Neural crest cell (in vitro differentiated cells): ENCODE results near the gene HTR3A. TPM values are rescaled to one million over a fixed set of nuclear protein-coding genes. Genes with fewer than 3 reads are reported as not detected.

Experiments used
- DNase-seq: peaks from one replicate; pipeline ENCODE4 v3.0.0; 2021; ENCODE audit warnings: low read depth, mixed read lengths, low spot score
- H3K27ac Mint-ChIP-seq: one replicate; pipeline ENCODE4 v1.8.0; 2021; ENCODE audit warnings: mild to moderate bottlenecking, mixed read lengths; ENCODE audit not compliant: unreplicated experiment
- H3K27me3 Mint-ChIP-seq: 2 replicates; pipeline ENCODE4 v1.8.0; 2021; ENCODE audit warnings: low read depth, mild to moderate bottlenecking, mixed read lengths
- H3K36me3 Mint-ChIP-seq: 2 replicates; pipeline ENCODE4 v1.8.0; 2021; ENCODE audit warnings: low read depth, mild to moderate bottlenecking, mixed read lengths
- H3K4me1 Mint-ChIP-seq: 2 replicates; pipeline ENCODE4 v1.8.0; 2021; ENCODE audit warnings: mixed read lengths
- H3K4me3 Mint-ChIP-seq: one replicate; pipeline ENCODE4 v1.8.0; 2021; ENCODE audit warnings: mild to moderate bottlenecking, mixed read lengths
- H3K9me3 Mint-ChIP-seq: 2 replicates; pipeline ENCODE4 v1.8.0; 2021; ENCODE audit warnings: mixed read lengths
- total RNA-seq: library from RNA; stranded (reverse); gene quantifications from 2 replicates; pipeline ENCODE4 v1.2.1, GENCODE V29; 2021
- TF ChIP-seq, protein P1 (sequence below): fragments of 200-600 bp; sonication (generic); conservative IDR thresholded peaks from 2 replicates; pipeline ENCODE4 v1.5.0; 2021; ENCODE audit warnings: antibody characterized with exemption, mild to moderate bottlenecking

Gene HTR3A
- total RNA-seq, 1 donor from 2014 or later = 3.8 TPM

DNA sequence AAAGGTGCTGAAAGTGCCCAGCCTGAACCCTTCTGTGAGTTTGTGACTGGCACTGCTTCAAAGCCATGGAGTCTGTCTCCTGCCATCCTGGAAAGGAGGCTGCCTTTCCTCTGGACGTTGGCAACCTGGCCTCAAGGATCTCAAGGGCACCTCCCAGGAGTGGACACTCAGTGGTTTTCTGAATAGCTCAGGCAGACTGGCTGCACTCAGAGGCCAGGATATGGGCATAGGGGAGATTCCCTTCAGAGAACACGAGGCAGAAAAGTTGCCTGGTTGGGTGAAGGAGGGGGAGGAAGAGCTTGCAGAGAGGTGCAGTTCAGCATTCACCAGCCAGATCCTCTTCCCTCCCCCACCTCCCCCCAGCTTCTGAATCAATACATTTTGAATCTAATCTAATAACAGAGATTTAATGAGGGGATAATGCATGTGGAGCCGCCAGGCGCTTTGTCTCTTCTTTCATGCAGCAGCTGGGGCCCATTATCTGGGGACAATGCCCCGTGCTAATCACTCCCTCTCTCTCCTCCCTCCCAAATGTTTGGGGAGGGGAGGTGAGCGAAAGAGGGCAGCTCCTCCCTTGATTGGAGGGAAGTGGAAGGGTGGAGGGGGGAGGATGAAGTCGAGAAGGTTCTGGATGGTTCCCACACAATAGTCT lies 17.7 kb downstream of the HTR3A start:
- Mint-ChIP-seq H3K9me3 (no peaks in the 10 kb centered on the region), H3K4me1 (peaks cover 21% of the 10 kb centered on the region), H3K27ac (peak overlapping the region; percentile 43), H3K36me3 (no peaks in the 10 kb centered on the region), H3K27me3 (peaks cover 29% of the 10 kb centered on the region), H3K4me3 (no peak overlapping the region)
- TF ChIP-seq, protein P1, sequence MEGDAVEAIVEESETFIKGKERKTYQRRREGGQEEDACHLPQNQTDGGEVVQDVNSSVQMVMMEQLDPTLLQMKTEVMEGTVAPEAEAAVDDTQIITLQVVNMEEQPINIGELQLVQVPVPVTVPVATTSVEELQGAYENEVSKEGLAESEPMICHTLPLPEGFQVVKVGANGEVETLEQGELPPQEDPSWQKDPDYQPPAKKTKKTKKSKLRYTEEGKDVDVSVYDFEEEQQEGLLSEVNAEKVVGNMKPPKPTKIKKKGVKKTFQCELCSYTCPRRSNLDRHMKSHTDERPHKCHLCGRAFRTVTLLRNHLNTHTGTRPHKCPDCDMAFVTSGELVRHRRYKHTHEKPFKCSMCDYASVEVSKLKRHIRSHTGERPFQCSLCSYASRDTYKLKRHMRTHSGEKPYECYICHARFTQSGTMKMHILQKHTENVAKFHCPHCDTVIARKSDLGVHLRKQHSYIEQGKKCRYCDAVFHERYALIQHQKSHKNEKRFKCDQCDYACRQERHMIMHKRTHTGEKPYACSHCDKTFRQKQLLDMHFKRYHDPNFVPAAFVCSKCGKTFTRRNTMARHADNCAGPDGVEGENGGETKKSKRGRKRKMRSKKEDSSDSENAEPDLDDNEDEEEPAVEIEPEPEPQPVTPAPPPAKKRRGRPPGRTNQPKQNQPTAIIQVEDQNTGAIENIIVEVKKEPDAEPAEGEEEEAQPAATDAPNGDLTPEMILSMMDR = no peak
- no peak for DNase-seq

DNA sequence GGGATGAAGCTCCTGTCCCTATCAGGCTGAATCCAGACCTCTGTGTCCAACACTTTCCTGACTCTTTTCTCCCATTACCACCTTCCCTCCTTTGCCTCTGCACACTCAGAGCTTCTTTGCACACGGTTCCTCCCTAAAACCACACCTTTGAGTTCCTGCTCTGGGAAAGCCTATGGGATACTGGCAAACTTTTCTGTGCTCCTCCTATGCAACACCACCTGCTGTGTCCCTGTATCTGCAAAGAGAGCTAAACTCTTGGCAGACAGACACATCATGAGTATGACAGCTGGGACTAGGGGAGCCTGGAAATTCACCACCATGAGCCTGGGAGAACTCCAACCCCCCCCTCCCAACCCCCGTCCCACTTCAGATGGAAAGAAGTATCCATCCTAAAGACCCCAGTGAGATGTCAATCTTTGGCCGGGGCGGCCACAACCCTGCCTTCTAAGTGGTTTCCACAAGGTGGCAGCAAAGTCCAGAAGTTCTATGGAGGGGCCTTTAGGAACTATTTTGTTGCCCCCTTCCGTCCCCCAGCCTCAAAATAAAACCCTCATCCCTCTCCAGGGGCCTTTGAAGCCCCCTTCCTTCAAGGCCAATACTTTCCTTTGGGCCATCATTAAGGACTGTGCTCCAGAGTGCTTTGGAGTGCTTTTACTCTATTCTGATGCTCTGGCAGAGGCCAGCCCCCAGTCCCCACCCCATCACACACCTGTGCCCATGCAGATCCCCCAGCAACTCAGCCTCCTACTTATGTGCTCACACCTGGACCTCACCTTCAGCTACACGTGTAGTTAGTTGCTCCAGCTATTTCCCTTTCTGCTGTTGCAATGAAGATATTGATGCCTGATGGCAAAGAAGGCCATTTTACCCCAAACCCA lies 19.4 kb downstream of the HTR3A start:
- H3K27ac Mint-ChIP-seq = no peak overlapping the region
- no peaks in the 10 kb centered on the region for H3K9me3 Mint-ChIP-seq
- peaks cover 30% of the 10 kb centered on the region for H3K4me1 Mint-ChIP-seq
- H3K27me3 Mint-ChIP-seq = peaks cover 25% of the 10 kb centered on the region
- H3K36me3 Mint-ChIP-seq = no peaks in the 10 kb centered on the region
- TF ChIP-seq, protein P1 = peak; percentile 86
- DNase-seq = peak; percentile 61
- no peak overlapping the region for H3K4me3 Mint-ChIP-seq

DNA sequence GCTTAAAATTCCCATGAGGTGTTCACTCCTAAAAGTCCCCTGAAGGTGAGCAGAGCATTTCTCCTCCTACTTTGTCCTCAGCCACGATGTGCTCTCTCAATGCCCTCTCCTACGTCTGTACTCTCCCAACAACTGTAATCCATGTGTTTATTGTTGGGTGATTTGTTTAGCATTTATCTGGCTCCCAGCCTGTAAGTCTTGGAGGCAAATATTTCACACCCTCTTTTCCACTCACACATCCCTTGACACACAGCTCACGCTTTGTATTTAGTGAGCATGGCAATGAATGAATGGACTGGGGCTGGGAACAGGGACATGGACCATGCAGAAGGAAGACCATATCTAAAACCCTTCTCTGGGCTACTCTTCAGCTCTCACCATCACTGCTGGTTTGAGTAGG lies 22.6 kb downstream of the HTR3A start:
- TF ChIP-seq, protein P1 = no peak
- Mint-ChIP-seq H3K9me3 (no peaks in the 10 kb centered on the region), H3K27ac (no peak overlapping the region), H3K4me3 (no peak overlapping the region), H3K4me1 (peaks cover 39% of the 10 kb centered on the region), H3K27me3 (peaks cover 10% of the 10 kb centered on the region), H3K36me3 (no peaks in the 10 kb centered on the region)
- no peak for DNase-seq

DNA sequence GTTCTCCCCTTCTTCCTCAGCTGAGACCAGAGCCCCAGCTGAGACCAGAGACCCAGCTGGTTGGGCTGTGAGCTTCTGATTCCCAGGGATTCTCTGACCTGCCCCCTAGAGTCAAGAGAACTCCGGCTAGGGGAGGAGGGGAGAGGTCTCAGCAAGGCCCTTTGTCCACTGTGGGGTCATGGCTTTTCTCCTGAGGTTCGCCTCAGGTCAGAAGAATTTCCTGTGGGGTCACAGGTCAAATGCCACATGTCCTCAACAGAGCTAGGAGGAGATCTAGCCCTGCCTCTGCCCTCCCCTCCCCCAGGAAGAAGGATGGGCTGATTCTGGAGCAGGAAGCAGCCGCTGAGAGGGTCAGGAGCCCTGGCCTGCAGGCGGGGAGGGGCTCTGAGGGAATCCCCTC lies 23.7 kb downstream of the HTR3A start:
- DNase-seq = peak; percentile 48
- Mint-ChIP-seq H3K9me3 (no peaks in the 10 kb centered on the region), H3K27me3 (peaks cover 4% of the 10 kb centered on the region), H3K4me1 (peaks cover 36% of the 10 kb centered on the region), H3K36me3 (no peaks in the 10 kb centered on the region), H3K4me3 (no peak overlapping the region), H3K27ac (peak overlapping the region; percentile 85)
- TF ChIP-seq, protein P1 = no peak

DNA sequence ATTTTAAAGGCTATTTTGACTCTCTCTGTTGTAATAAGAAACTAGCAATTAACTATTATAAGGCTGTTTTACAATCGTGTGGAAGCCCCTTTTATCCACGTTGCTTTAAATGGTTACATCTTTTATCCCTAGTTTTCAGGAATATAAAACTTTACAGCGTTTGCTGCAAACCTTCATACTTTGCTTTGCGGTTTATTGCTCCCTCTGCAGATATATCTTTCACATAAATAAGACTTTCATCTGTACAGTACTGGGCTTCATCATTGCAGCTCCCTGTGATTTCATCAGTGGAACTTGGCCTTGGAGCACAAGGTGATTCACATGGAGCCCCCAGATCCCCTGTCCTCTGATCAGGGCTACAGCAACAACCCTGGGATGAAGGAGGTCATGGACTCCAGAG lies 25.6 kb downstream of the HTR3A start:
- Mint-ChIP-seq H3K27me3 (no peaks in the 10 kb centered on the region), H3K9me3 (no peaks in the 10 kb centered on the region), H3K4me3 (no peak overlapping the region), H3K4me1 (peaks cover 27% of the 10 kb centered on the region), H3K27ac (no peak overlapping the region), H3K36me3 (no peaks in the 10 kb centered on the region)
- no peak for DNase-seq
- TF ChIP-seq, protein P1 = no peak
